Subcutaneous adipose tissue (tissue), 4 donors: Measurements from ENCODE around the gene ADORA2A. TPM values are rescaled to one million over a fixed set of nuclear protein-coding genes. Genes with fewer than 3 reads are reported as not detected.

ENCODE experiments used
- total RNA-seq, 4 donors: library from RNA; depleted of rRNA; stranded (reverse); fragments of >200 nt; gene quantifications; one replicate each; pipeline ENCODE4 v1.1.0, GENCODE V29; 2016
- TF ChIP-seq, protein P1 (sequence below): fragments of 450-650 bp; IDR thresholded peaks from one replicate; pipeline ENCODE4 v1.5.1; 2016; ENCODE audit warnings: low read depth, mild to moderate bottlenecking, control low read depth, antibody characterized with exemption, moderate library complexity

ADORA2A gene
- total RNA-seq, 4 donors from 2014 or later, result 0.88 to 4.7 (median 2.2) TPM

DNA sequence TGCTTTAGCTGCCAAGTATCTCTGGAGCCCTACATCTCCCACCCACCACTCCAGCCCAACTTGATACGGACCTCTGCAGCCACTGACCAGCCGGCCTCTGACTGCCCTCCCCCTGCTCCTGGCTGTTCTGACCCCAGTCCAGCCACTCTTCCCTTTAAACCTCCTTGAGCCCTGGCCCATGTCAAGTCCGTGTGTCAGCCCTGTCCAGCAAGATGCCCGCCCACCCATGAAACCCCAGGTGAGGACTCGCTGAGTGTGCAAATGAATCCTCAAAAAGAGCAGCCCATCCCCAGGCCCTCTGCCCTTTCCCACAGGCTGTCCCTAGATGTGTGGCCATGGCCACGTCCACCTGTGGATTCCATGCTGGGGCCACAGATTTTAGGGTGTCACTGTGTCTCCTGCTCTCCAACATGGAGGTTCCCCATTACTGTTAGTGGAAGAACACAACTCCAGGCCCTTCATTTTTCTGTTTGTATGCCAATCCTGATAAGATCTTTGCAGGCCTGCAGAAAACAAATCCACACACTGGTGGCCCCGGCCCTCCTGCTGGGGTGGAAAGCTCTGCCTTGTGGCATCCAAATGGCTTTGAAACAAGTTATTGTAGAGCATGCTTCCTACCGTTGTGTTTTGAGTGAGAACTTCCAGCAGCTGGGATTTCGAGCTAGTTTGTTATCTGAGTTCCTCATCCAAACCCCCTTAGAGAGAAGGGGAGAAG is 22.7 kb upstream of the ADORA2A start:
- TF ChIP-seq, protein P1, sequence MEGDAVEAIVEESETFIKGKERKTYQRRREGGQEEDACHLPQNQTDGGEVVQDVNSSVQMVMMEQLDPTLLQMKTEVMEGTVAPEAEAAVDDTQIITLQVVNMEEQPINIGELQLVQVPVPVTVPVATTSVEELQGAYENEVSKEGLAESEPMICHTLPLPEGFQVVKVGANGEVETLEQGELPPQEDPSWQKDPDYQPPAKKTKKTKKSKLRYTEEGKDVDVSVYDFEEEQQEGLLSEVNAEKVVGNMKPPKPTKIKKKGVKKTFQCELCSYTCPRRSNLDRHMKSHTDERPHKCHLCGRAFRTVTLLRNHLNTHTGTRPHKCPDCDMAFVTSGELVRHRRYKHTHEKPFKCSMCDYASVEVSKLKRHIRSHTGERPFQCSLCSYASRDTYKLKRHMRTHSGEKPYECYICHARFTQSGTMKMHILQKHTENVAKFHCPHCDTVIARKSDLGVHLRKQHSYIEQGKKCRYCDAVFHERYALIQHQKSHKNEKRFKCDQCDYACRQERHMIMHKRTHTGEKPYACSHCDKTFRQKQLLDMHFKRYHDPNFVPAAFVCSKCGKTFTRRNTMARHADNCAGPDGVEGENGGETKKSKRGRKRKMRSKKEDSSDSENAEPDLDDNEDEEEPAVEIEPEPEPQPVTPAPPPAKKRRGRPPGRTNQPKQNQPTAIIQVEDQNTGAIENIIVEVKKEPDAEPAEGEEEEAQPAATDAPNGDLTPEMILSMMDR, result no peak

DNA sequence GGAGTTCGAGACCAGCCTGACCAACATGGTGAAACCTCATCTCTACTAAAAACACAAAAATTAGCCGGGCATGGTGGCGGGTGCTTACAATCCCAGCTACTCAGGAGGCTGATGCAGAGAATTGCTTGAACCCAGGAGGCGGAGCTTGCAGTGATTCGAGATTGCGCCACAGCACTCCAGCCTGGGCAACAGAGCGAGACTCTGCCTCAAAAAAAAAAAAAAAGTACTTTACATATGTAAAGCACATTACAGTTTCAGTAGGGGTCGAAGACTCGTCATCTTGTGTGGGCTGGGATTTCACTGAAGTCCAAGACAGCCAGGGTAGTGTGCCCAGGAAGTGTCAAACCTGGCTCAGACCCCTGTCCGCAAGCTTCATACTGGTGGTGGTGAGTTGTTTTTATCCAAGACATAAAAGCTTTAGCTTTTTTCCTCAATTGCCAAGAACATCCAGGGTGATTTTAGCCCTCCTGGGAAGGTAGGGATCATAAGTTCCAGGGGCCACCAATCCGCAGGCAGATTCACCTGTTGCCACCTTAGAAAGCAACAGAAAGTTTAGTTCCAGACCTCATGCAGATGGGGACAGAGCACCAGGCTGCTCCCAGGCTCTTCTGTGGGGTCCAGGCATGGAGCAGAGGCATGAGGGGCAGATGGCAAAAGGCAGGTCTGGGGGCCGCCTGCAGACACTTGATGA is 21.6 kb upstream of the ADORA2A start:
- TF ChIP-seq, protein P1, result no peak

DNA sequence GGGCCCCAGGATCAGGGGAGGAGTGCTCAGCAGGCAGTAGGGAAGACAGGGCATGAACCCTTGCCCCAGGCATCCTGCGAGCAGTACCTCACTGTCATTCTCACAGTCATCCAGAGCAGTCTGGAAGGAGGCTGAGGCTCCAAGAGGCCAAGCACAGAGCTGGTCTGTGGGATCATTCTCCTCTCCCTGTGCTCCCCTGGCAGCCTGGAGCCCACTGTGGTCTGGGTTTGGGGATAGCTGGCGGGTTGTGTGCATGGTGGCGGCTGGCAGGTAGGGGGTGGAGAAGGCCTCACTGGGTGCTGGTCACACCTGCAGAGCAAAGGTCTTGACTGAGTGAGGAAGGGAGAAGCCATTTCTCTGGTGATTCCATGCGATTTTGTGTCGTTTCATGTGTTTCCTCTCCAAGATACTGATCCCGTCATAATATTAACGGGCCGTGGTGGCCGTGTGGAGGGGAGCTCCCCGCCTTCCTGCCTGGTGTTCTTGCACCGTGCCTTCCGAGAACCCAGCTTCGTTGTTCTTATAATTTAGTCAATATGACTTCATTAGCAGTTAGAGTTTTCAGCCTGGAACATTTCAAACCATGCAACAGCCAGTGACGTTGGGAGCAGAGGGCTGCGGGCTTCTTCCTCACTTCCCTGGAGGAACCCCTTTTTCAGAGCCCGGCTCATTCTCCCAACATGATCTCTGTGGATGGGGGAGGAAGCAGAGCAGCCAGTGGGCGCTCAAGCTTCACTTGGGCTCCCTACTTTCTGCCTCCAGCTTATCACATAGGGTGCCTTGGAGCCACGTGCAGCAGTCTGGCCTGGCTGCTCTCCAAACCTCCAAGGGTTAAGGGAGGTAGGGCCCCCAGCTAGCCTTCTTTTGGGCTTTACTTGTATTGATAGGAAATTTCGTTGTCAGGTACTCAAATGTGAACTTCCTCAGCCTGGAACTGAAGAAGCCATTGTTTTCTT is 20.8 kb upstream of the ADORA2A start:
- TF ChIP-seq, protein P1, result no peak

GRCh38 chr22:24407278-24407665 is 20.1 kb upstream of the ADORA2A start:
- TF ChIP-seq, protein P1, result no peak

DNA sequence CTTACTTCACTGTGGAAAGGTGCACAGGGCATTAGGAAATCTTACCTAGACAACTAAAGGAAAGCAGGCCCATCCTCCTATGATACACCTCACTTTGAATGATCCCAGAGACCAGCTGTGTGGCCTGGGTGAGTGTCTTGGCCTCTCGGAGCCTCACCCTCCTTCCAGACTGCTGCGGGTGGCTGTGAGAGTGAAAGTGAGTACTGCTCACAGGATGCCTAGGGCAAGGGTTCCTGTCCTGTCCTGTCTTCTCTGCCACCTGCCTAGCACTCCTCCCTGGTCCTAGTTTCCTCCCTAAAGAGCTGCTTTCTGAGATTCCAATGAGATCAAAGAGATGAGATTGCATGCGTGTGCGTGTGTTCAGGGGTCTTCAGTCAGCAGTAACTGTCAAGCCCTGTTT is 19.5 kb upstream of the ADORA2A start:
- TF ChIP-seq, protein P1, result no peak

GRCh38 chr22:24408630-24409029 is 18.8 kb upstream of the ADORA2A start:
- TF ChIP-seq, protein P1, result no peak
